DOHH2 (cell line): Measurements from ENCODE around the gene EDEM1.

ENCODE experiments used
- H3F3A ChIP-seq: fragments of 200-600 bp; sonication (generic), shearing (Covaris generic); 2 replicates; pipeline ENCODE4 v1.6.0; 2016; ENCODE audit warnings: antibody characterized with exemption, mild to moderate bottlenecking; ENCODE audit not compliant: control insufficient read depth, insufficient read depth
- H3K27ac ChIP-seq: fragments of 200-600 bp; sonication (generic); 2 replicates; pipeline ENCODE4 v1.5.1; 2014; ENCODE audit warnings: low read depth, mild to moderate bottlenecking, low read length, moderate library complexity
- H3K27me3 ChIP-seq: fragments of 200-600 bp; sonication (generic); 2 replicates; pipeline ENCODE4 v1.6.1; 2014; ENCODE audit warnings: mild to moderate bottlenecking, low read length, mixed read lengths; ENCODE audit not compliant: control insufficient read depth
- H3K36me3 ChIP-seq: fragments of 200-600 bp; sonication (generic); 2 replicates; pipeline ENCODE4 v1.6.1; 2014; ENCODE audit warnings: mild to moderate bottlenecking, low read length, moderate library complexity, mixed read lengths; ENCODE audit not compliant: control insufficient read depth
- H3K4me1 ChIP-seq: fragments of 200-600 bp; sonication (generic); 2 replicates; pipeline ENCODE4 v1.6.1; 2014; ENCODE audit warnings: mild to moderate bottlenecking, low read length, mixed read lengths; ENCODE audit not compliant: control insufficient read depth
- H3K4me2 ChIP-seq: fragments of 200-600 bp; sonication (generic); 2 replicates; pipeline ENCODE4 v1.6.0; 2014; ENCODE audit warnings: mild to moderate bottlenecking, low read length, moderate library complexity
- H3K4me3 ChIP-seq: fragments of 200-600 bp; sonication (generic); 2 replicates; pipeline ENCODE4 v1.5.1; 2014; ENCODE audit warnings: mild to moderate bottlenecking, low read length, mixed read lengths
- H3K79me2 ChIP-seq: fragments of 200-600 bp; sonication (generic); 2 replicates; pipeline ENCODE4 v1.6.1; 2014; ENCODE audit warnings: mild to moderate bottlenecking, low read length, mixed read lengths; ENCODE audit not compliant: control insufficient read depth
- H3K9me2 ChIP-seq: fragments of 200-600 bp; sonication (generic); replicated peaks from 2 replicates; pipeline ENCODE4 v1.6.1; 2014; ENCODE audit warnings: mild to moderate bottlenecking, low read length, mixed read lengths; ENCODE audit not compliant: control insufficient read depth
- H3K9me3 ChIP-seq: fragments of 200-600 bp; sonication (generic); 2 replicates; pipeline ENCODE4 v1.6.1; 2014; ENCODE audit warnings: antibody characterized with exemption, low read length, mixed read lengths; ENCODE audit not compliant: control insufficient read depth, insufficient read depth
- H4K20me1 ChIP-seq: fragments of 200-600 bp; sonication (generic); 2 replicates; pipeline ENCODE4 v1.6.0; 2014; ENCODE audit warnings: low read depth, mild to moderate bottlenecking, antibody characterized with exemption, low read length, moderate library complexity; ENCODE audit not compliant: control insufficient read depth, insufficient read depth
- EZH2phosphoT487 ChIP-seq: fragments of 200-600 bp; sonication (generic); IDR thresholded peaks from 2 replicates; pipeline ENCODE4 v1.6.1; 2017; ENCODE audit warnings: borderline replicate concordance, mild to moderate bottlenecking, antibody characterized with exemption, low read length, moderate library complexity, mixed read lengths
- TF ChIP-seq, protein P1 (sequence below): fragments of 200-600 bp; sonication (generic); IDR thresholded peaks from one replicate; pipeline ENCODE4 v1.5.1; 2014; ENCODE audit warnings: antibody characterized with exemption, mild to moderate bottlenecking, low read depth, low read length; ENCODE audit not compliant: poor library complexity, severe bottlenecking

Gene EDEM1

DNA sequence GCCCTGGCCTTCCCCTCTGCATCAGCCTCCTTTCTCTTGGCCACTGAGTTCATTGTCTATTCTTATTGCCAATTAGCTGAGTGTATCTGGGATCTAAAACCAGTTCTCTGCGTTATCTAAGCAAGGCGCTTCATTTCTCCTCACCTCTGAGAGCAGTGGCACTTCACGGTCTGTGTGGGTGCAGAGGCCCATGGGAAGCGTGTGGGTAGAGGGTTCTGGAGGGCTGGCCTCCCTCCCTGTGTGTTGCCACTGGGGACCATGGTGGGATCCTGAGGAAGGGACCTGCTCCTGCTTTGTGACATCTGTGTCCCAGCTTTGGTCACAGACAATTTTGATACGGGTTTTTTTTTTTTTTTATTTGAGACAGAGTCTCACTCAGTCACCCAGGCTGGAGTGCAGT is 32.7 kb downstream of the EDEM1 start:
- no peak overlapping the region for H3K27ac ChIP-seq
- H4K20me1 ChIP-seq = peaks cover 12% of the 10 kb centered on the region; the same call in 1 of the 2 replicates

DNA sequence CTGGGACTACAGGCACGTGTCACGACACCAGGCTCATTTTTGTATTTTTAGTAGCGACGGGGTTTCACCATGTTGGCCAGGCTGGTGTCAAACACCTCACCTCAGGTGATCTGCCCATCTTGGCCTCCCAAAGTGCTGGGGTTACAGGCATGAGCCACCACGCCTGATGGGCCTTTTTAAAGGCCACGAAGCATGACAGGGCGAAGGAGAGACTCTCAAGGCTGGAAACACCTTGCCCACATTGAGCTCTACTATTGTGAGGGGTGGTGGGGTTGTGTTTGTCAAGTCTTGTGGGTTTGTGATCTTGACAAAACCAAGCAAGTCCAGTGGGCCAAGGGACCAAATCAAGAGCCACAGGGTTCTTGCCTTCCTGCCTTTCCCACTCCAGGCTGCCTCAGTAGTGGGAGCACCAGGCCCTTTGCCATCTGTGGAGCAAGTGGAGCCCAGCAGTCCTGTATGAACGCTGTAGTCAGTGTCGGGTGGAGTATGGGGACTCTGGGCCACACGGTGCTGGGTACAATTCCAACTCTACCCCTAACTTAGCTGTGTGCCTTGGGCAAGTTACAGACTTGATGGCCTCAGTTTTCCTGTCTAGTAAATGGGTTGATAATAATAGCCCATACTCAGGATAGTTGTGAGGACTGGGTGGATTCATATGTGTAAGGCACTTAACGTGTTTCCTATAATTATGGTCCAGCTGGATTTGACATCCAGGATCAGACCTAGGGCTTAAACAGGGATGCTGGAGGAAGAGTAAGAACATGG is 33.3 kb downstream of the EDEM1 start:
- Histone ChIP-seq H3K4me1 (no peaks in the 10 kb centered on the region), H3F3A (peaks cover 52% of the 10 kb centered on the region), H3K4me3 (no peak overlapping the region), H3K9me3 (no peaks in the 10 kb centered on the region), H3K79me2 (no peaks in the 10 kb centered on the region), H3K9me2 (no peaks in the 10 kb centered on the region), H3K27me3 (no peaks in the 10 kb centered on the region), H4K20me1 (peaks cover 12% of the 10 kb centered on the region; the same call in 1 of the 2 replicates), H3K27ac (no peak overlapping the region), H3K4me2 (no peak overlapping the region), H3K36me3 (peaks cover 44% of the 10 kb centered on the region)
- TF ChIP-seq, protein P1, sequence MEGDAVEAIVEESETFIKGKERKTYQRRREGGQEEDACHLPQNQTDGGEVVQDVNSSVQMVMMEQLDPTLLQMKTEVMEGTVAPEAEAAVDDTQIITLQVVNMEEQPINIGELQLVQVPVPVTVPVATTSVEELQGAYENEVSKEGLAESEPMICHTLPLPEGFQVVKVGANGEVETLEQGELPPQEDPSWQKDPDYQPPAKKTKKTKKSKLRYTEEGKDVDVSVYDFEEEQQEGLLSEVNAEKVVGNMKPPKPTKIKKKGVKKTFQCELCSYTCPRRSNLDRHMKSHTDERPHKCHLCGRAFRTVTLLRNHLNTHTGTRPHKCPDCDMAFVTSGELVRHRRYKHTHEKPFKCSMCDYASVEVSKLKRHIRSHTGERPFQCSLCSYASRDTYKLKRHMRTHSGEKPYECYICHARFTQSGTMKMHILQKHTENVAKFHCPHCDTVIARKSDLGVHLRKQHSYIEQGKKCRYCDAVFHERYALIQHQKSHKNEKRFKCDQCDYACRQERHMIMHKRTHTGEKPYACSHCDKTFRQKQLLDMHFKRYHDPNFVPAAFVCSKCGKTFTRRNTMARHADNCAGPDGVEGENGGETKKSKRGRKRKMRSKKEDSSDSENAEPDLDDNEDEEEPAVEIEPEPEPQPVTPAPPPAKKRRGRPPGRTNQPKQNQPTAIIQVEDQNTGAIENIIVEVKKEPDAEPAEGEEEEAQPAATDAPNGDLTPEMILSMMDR = no peak
- no peak for TF ChIP-seq EZH2phosphoT487

More for the DNA sequence above, 32.7 kb downstream of the EDEM1 start:
- Histone ChIP-seq H3K4me1 (no peaks in the 10 kb centered on the region), H3K9me2 (no peaks in the 10 kb centered on the region), H3K36me3 (peaks cover 50% of the 10 kb centered on the region), H3F3A (peaks cover 49% of the 10 kb centered on the region), H3K9me3 (no peaks in the 10 kb centered on the region), H3K4me2 (no peak overlapping the region), H3K4me3 (no peak overlapping the region), H3K27me3 (no peaks in the 10 kb centered on the region), H3K79me2 (no peaks in the 10 kb centered on the region)
- TF ChIP-seq, protein P1 = no peak
- TF ChIP-seq EZH2phosphoT487 = no peak

DNA sequence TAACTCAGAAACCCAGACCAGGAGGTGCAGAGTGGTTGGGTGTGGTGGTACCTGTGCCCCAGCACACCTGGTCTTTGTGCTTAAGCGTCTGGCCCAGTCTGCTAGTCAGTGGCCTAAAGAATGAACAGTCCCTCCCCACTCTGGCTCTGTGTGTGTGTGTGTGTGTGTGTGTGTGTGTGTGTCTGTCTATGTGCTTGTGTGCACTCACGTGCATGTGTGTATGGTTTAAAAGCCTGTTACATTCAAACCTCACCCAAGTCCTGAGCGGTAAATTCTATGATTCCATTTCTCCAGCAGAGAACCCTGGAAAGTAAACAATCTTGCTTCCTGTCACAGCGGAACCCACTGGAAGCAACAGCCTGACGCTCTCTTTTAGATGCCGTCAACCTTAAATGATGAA is 34.2 kb downstream of the EDEM1 start:
- H3K9me2 ChIP-seq = no peaks in the 10 kb centered on the region
- peaks cover 36% of the 10 kb centered on the region for H3K36me3 ChIP-seq
- no peak overlapping the region for H3K4me2 ChIP-seq
- TF ChIP-seq EZH2phosphoT487 = no peak
- TF ChIP-seq, protein P1 = no peak
- no peak overlapping the region for H3K27ac ChIP-seq
- H3K9me3 ChIP-seq = no peaks in the 10 kb centered on the region
- H3K4me3 ChIP-seq = no peak overlapping the region
- H3K4me1 ChIP-seq = peaks cover 2% of the 10 kb centered on the region; the same call in 1 of the 2 replicates
- no peaks in the 10 kb centered on the region for H3K79me2 ChIP-seq
- no peaks in the 10 kb centered on the region for H3K27me3 ChIP-seq
- peaks cover 12% of the 10 kb centered on the region; the same call in 1 of the 2 replicates for H4K20me1 ChIP-seq
- peaks cover 51% of the 10 kb centered on the region for H3F3A ChIP-seq
